ENCODE results near the gene SLC25A1.

- TF ChIP-seq MAZ (IDR thresholded peaks at IDR 0.05; ENCODE audit: borderline replicate concordance, low read depth, low read length) = no peak
- no peak for TF ChIP-seq CTCF (conservative IDR thresholded peaks at IDR 0.05; ENCODE audit: low read depth, low read length)
- no peak for TF ChIP-seq CEBPB (IDR thresholded peaks at IDR 0.05; ENCODE audit: low read depth, low read length)
- no peak for TF ChIP-seq USF2 (IDR thresholded peaks at IDR 0.05; ENCODE audit: low read depth, low read length)
- no peak for TF ChIP-seq CHD1 (IDR thresholded peaks at IDR 0.05; ENCODE audit: low read depth, low read length)
- no peak for TF ChIP-seq RAD21 (IDR thresholded peaks at IDR 0.05; ENCODE audit: low read length)
- no peak for TF ChIP-seq POLR2A (IDR thresholded peaks at IDR 0.05; ENCODE audit: low read depth, low read length)
- no peak for TF ChIP-seq MXI1 (IDR thresholded peaks at IDR 0.05; ENCODE audit: borderline replicate concordance, low read depth, low read length)
- TF ChIP-seq RCOR1 (IDR thresholded peaks at IDR 0.05; ENCODE audit: insufficient replicate concordance, low read length) = no peak
- no peak for TF ChIP-seq BHLHE40 (IDR thresholded peaks at IDR 0.05; ENCODE audit: low read depth, low read length)
- TF ChIP-seq FOS (IDR thresholded peaks at IDR 0.05; ENCODE audit: low read depth, low read length) = no peak
- TF ChIP-seq MAFK (IDR thresholded peaks at IDR 0.05; ENCODE audit: low read depth, low read length) = no peak
- TF ChIP-seq RFX5 (IDR thresholded peaks at IDR 0.05; ENCODE audit: low read depth, low read length) = no peak
- no peak for TF ChIP-seq SMC3 (IDR thresholded peaks at IDR 0.05; ENCODE audit: low read depth, low read length)
Measured at GRCh38 chr22:19138217-19139000, 40.1 kb downstream of the SLC25A1 start.
